DMS114 treated with DMSO at 0.1 percent for 48 hours (cell line): ENCODE results near the gene VAV2.
"Not testable (repeated sequence)": the region's sequence is repeated elsewhere in the genome, so short reads cannot be mapped to it uniquely, and the experiment has no call there.

ENCODE experiments used
- DNase-seq: peaks from one replicate; lab custom pipeline; 2025; ENCODE audit not compliant: unreplicated experiment; lab: John Stamatoyannopoulos, UW

Gene VAV2

GRCh38 chr9:133971981-133972941 is 19.9 kb downstream of the VAV2 start:
- no peak for DNase-seq

GRCh38 chr9:133971121-133971951 is 20.8 kb downstream of the VAV2 start:
- DNase-seq: no peak

GRCh38 chr9:133970581-133971058 is 21.5 kb downstream of the VAV2 start:
- no peak for DNase-seq

- no peak for DNase-seq
These were observed 22.2 kb downstream of the VAV2 start for GRCh38 chr9:133969681-133970580.

GRCh38 chr9:133968966-133969617 is 23.0 kb downstream of the VAV2 start:
- DNase-seq: no peak

- DNase-seq: no peak
These were observed 23.7 kb downstream of the VAV2 start for GRCh38 chr9:133968428-133968827.

- DNase-seq: no peak
These were observed 24.9 kb downstream of the VAV2 start for GRCh38 chr9:133967024-133967741.

GRCh38 chr9:133964463-133964862 is 27.7 kb downstream of the VAV2 start:
- DNase-seq: no peak

- DNase-seq: no peak
These were observed 29.0 kb downstream of the VAV2 start for GRCh38 chr9:133963166-133963565.

- DNase-seq: no peak
These were observed 29.8 kb downstream of the VAV2 start for GRCh38 chr9:133962341-133962740.

- DNase-seq: no peak
These were observed 30.6 kb downstream of the VAV2 start for GRCh38 chr9:133961226-133962165.

GRCh38 chr9:133960568-133961129 is 31.5 kb downstream of the VAV2 start:
- DNase-seq: no peak

- no peak for DNase-seq
These were observed 32.1 kb downstream of the VAV2 start for GRCh38 chr9:133959966-133960567.

- no peak for DNase-seq
These were observed 33.0 kb downstream of the VAV2 start for GRCh38 chr9:133959171-133959570.

GRCh38 chr9:133958756-133959155 is 33.4 kb downstream of the VAV2 start:
- no peak for DNase-seq

- DNase-seq: not testable (repeated sequence)
These were observed 34.4 kb downstream of the VAV2 start for GRCh38 chr9:133957772-133958171.

- no peak for DNase-seq
These were observed 34.8 kb downstream of the VAV2 start for GRCh38 chr9:133957328-133957727.
